WTC11 (cell line): ENCODE results near the gene EPHA2. TPM values are rescaled to one million over a fixed set of nuclear protein-coding genes. Genes with fewer than 3 reads are reported as not detected.
A peak's percentile ranks its signal among the peaks of the same experiment; 100 is the strongest.

Experiments used
- ESRRA ChIP-seq: sonication (generic); formaldehyde crosslinking; IDR thresholded peaks from 2 replicates; pipeline ENCODE4 v1.8.1; 2022; ENCODE audit warnings: mild to moderate bottlenecking, missing genetic modification reagents, borderline replicate concordance
- FOXJ3 ChIP-seq: sonication (generic); formaldehyde crosslinking; IDR thresholded peaks from 2 replicates; pipeline ENCODE4 v1.9.0; 2021; ENCODE audit warnings: missing genetic modification reagents, mild to moderate bottlenecking, borderline replicate concordance
- GABPB1 ChIP-seq: sonication (generic); formaldehyde crosslinking; IDR thresholded peaks from 2 replicates; pipeline ENCODE4 v1.8.1; 2023; ENCODE audit warnings: mild to moderate bottlenecking, missing genetic modification reagents
- JAZF1 ChIP-seq: fragments of 250-450 bp; sonication (Bioruptor Pico); IDR thresholded peaks from 2 replicates; pipeline ENCODE4 v1.9.0; 2021; ENCODE audit warnings: moderate library complexity, mild to moderate bottlenecking, inconsistent platforms
- MXD4 ChIP-seq: fragments of 250-450 bp; sonication (Bioruptor Pico); IDR thresholded peaks from 2 replicates; pipeline ENCODE4 v1.8.0; 2021; ENCODE audit warnings: mild to moderate bottlenecking, moderate library complexity, borderline replicate concordance
- OVOL2 ChIP-seq: fragments of 250-450 bp; sonication (Bioruptor Pico); IDR thresholded peaks from 2 replicates; pipeline ENCODE4 v1.9.0; 2021; ENCODE audit warnings: mild to moderate bottlenecking, borderline replicate concordance
- PRDM15 ChIP-seq: sonication (generic); formaldehyde crosslinking; IDR thresholded peaks from 2 replicates; pipeline ENCODE4 v1.8.0; 2022; ENCODE audit warnings: missing genetic modification reagents
- PRRX2 ChIP-seq: fragments of 250-450 bp; sonication (Bioruptor Pico); IDR thresholded peaks from 2 replicates; pipeline ENCODE4 v1.8.0; 2021; ENCODE audit warnings: mild to moderate bottlenecking
- RORB ChIP-seq: fragments of 250-450 bp; sonication (Bioruptor Pico); IDR thresholded peaks from 2 replicates; pipeline ENCODE4 v1.9.0; 2021; ENCODE audit warnings: mild to moderate bottlenecking
- SMAD4 ChIP-seq: sonication (generic); formaldehyde crosslinking; IDR thresholded peaks from 2 replicates; pipeline ENCODE4 v1.8.0; 2022; ENCODE audit warnings: mild to moderate bottlenecking, missing genetic modification reagents
- TCF7 ChIP-seq: sonication (generic); formaldehyde crosslinking; IDR thresholded peaks from 2 replicates; pipeline ENCODE4 v1.8.0; 2022; ENCODE audit warnings: mild to moderate bottlenecking, low read depth, missing genetic modification reagents, moderate library complexity
- TP53 ChIP-seq: sonication (generic); formaldehyde crosslinking; IDR thresholded peaks from 2 replicates; pipeline ENCODE4 v1.8.1; 2023; ENCODE audit warnings: mild to moderate bottlenecking, missing genetic modification reagents
- USF1 ChIP-seq: sonication (generic); formaldehyde crosslinking; IDR thresholded peaks from 2 replicates; pipeline ENCODE4 v1.8.0; 2022; ENCODE audit warnings: mild to moderate bottlenecking, missing genetic modification reagents
- USF2 ChIP-seq: sonication (generic); formaldehyde crosslinking; IDR thresholded peaks from 2 replicates; pipeline ENCODE4 v1.8.1; 2023; ENCODE audit warnings: mild to moderate bottlenecking, missing genetic modification reagents, moderate library complexity
- ZBTB21 ChIP-seq: sonication (generic); formaldehyde crosslinking; IDR thresholded peaks from 2 replicates; pipeline ENCODE4 v1.8.1; 2023; ENCODE audit warnings: mild to moderate bottlenecking, missing genetic modification reagents, borderline replicate concordance
- ZNF232 ChIP-seq: sonication (generic); formaldehyde crosslinking; IDR thresholded peaks from 2 replicates; pipeline ENCODE4 v1.8.0; 2022; ENCODE audit warnings: mild to moderate bottlenecking, missing genetic modification reagents
- ZNF532 ChIP-seq: fragments of 250-450 bp; sonication (Bioruptor Pico); IDR thresholded peaks from 2 replicates; pipeline ENCODE4 v1.9.0; 2021; ENCODE audit warnings: mild to moderate bottlenecking, borderline replicate concordance
- total RNA-seq: library from RNA; stranded (reverse); gene quantifications from 3 replicates; pipeline ENCODE4 v1.2.3, GENCODE V29; 2021
- TF ChIP-seq, protein P1 (sequence below): sonication (generic); formaldehyde crosslinking; IDR thresholded peaks from 2 replicates; pipeline ENCODE4 v1.8.1; 2022; ENCODE audit warnings: mild to moderate bottlenecking, missing genetic modification reagents, moderate library complexity, borderline replicate concordance
- TF ChIP-seq, protein P2 (sequence below): fragments of 250-450 bp; sonication (Bioruptor Pico); conservative IDR thresholded peaks from 2 replicates; pipeline ENCODE4 v1.9.0; 2021; ENCODE audit warnings: mild to moderate bottlenecking
- TF ChIP-seq, protein P3 (sequence below): sonication (generic); formaldehyde crosslinking; IDR thresholded peaks from 2 replicates; pipeline ENCODE4 v1.8.0; 2023; ENCODE audit warnings: missing genetic modification reagents, mild to moderate bottlenecking, borderline replicate concordance

The EPHA2 gene
- total RNA-seq, 1 experiment from 2014 or later: 44.4 TPM

DNA sequence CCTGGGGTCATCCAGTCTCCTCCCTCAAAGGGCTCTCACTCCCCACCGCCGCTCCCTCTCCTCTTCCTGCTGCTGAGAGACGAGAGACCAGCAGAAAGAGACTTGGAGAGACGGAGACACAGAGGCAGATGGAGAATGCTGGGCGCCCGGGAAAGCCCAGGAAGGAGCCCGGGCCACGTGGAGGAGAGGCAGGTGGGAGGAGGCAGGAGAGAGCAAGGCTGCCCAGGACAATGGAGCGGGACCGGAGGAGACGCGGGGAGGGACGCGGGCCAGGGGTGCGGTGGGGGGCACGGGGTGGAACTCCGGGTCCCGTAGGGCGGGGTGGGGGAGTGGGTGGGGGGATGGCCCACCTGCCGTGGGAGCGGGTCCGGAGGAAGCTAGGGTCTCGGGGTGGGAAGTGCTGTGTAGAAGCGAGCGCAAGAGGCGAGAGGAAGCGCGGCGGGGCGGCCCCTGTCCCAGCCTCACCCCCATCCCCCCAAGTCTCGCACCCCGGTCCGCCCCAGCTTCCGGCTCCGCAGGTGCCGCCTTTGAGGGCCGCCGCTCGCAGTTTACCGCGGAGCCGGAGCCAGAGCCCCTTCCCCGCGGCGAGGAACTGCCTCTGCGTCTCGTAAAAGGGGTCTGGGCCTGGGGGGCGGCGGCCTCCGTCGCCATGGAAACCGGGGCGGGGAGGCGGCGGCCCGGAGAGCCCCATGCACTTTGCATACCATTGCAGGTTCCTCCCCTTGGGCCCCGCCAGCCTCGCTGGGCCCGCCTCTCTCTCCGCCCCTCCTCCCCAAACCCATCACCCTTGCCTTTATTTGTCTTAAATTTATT lies 11.7 kb upstream of the EPHA2 start (continued):
- TF ChIP-seq OVOL2 (CRISPR knock-in tag) (no peak), USF2 (CRISPR knock-in tag) (peak; percentile 69), GABPB1 (CRISPR knock-in tag) (no peak), TP53 (CRISPR knock-in tag) (no peak), TCF7 (CRISPR knock-in tag) (no peak), ZBTB21 (no peak), USF1 (CRISPR knock-in tag) (peak; percentile 21; the same call in 1 of the 2 replicates), JAZF1 (no peak), PRDM15 (CRISPR knock-in tag) (no peak), RORB (CRISPR knock-in tag) (no peak), ESRRA (CRISPR knock-in tag) (no peak), PRRX2 (CRISPR knock-in tag) (no peak), ZNF532 (CRISPR knock-in tag) (no peak), SMAD4 (CRISPR knock-in tag) (no peak), FOXJ3 (CRISPR knock-in tag) (no peak), MXD4 (no peak), ZNF232 (no peak)
- TF ChIP-seq, protein P1, sequence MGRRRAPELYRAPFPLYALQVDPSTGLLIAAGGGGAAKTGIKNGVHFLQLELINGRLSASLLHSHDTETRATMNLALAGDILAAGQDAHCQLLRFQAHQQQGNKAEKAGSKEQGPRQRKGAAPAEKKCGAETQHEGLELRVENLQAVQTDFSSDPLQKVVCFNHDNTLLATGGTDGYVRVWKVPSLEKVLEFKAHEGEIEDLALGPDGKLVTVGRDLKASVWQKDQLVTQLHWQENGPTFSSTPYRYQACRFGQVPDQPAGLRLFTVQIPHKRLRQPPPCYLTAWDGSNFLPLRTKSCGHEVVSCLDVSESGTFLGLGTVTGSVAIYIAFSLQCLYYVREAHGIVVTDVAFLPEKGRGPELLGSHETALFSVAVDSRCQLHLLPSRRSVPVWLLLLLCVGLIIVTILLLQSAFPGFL (CRISPR knock-in tag): no peak
- TF ChIP-seq, protein P2, sequence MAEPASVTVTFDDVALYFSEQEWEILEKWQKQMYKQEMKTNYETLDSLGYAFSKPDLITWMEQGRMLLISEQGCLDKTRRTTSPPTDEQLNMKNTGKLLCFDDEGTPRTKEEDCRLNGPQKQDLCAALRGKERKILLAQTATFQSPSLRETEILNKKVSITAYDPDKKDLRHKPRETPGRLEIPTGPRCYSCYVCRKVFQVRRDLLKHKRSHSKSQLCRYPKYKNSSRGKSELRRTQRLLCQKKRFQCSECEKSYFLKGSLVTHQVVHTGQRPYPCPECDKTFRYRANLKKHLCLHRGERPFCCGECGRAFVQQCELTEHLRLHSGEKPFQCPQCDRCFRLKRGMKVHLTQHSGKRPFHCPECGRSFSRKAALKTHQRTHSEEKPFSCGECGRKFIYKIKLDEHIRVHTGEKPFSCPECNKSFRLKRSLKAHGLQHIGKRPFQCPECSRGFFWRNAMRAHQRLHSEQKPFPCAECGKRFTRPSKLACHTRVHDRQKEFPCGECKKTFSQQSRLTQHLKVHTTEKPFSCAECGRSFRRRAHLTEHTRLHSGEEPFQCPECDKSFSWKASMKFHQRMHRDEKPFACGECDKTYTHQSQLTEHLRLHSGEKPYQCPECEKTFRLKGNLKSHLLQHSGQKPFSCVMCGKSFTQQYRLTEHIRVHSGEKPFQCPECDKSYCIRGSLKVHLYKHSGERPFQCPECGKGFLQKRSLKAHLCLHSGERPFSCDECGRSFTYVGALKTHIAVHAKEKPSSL (CRISPR knock-in tag): no peak
- TF ChIP-seq, protein P3, sequence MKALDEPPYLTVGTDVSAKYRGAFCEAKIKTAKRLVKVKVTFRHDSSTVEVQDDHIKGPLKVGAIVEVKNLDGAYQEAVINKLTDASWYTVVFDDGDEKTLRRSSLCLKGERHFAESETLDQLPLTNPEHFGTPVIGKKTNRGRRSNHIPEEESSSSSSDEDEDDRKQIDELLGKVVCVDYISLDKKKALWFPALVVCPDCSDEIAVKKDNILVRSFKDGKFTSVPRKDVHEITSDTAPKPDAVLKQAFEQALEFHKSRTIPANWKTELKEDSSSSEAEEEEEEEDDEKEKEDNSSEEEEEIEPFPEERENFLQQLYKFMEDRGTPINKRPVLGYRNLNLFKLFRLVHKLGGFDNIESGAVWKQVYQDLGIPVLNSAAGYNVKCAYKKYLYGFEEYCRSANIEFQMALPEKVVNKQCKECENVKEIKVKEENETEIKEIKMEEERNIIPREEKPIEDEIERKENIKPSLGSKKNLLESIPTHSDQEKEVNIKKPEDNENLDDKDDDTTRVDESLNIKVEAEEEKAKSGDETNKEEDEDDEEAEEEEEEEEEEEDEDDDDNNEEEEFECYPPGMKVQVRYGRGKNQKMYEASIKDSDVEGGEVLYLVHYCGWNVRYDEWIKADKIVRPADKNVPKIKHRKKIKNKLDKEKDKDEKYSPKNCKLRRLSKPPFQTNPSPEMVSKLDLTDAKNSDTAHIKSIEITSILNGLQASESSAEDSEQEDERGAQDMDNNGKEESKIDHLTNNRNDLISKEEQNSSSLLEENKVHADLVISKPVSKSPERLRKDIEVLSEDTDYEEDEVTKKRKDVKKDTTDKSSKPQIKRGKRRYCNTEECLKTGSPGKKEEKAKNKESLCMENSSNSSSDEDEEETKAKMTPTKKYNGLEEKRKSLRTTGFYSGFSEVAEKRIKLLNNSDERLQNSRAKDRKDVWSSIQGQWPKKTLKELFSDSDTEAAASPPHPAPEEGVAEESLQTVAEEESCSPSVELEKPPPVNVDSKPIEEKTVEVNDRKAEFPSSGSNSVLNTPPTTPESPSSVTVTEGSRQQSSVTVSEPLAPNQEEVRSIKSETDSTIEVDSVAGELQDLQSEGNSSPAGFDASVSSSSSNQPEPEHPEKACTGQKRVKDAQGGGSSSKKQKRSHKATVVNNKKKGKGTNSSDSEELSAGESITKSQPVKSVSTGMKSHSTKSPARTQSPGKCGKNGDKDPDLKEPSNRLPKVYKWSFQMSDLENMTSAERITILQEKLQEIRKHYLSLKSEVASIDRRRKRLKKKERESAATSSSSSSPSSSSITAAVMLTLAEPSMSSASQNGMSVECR (CRISPR knock-in tag): 0 out of 2 replicates have a peak, but pooled peaks have one; percentile 32
